Hematopoietic multipotent progenitor cell (in vitro differentiated cells): ENCODE results near the gene TBCB. TPM values are rescaled to one million over a fixed set of nuclear protein-coding genes. Genes with fewer than 3 reads are reported as not detected.
A peak's percentile ranks its signal among the peaks of the same experiment; 100 is the strongest.
"Not testable (repeated sequence)": the region's sequence is repeated elsewhere in the genome, so short reads cannot be mapped to it uniquely, and the experiment has no call there.

Experiments
- DNase-seq, 3 donors: peaks; one replicate each; pipeline ENCODE4 v3.0.0-alpha.2; 2011 to 2015; ENCODE audit warnings: low read depth in 2 of 3, low spot score in 2 of 3
- total RNA-seq: library from RNA; depleted of rRNA; stranded (reverse); fragments of >200 nt; gene quantifications from one replicate; pipeline ENCODE4 v1.2.3, GENCODE V29; 2012

The TBCB gene
- total RNA-seq, 1 donor = 198 TPM

GRCh38 chr19:36134867-36135266 is 19.6 kb downstream of the TBCB start:
- not testable (repeated sequence) for DNase-seq

- DNase-seq = no peak
Measured at GRCh38 chr19:36136964-36137686, 21.9 kb downstream of the TBCB start.

GRCh38 chr19:36139120-36139472 is 23.8 kb downstream of the TBCB start:
- no peak for DNase-seq

GRCh38 chr19:36139473-36140303 is 24.4 kb downstream of the TBCB start, which contains the start of gene CAPNS1:
Gene CAPNS1 (plus strand): TSS chr19:36140066. CDS start chr19:36141012, 946 bp downstream.
- DNase-seq = peak; percentile 83 to 98 (median 97)

- peak; percentile 25 to 71 (median 52) for DNase-seq
Measured at GRCh38 chr19:36140304-36141038, 25.2 kb downstream of the TBCB start.

GRCh38 chr19:36141039-36141927 is 26.0 kb downstream of the TBCB start:
- peak; percentile 80 to 92 (median 87) for DNase-seq

- DNase-seq = no peak
Measured at GRCh38 chr19:36142046-36142445, 26.8 kb downstream of the TBCB start.

- no peak for DNase-seq
Measured at GRCh38 chr19:36142496-36142895, 27.2 kb downstream of the TBCB start.

GRCh38 chr19:36144624-36145023 is 29.4 kb downstream of the TBCB start:
- no peak for DNase-seq

- DNase-seq = no peak
Measured at GRCh38 chr19:36149673-36150406, 34.6 kb downstream of the TBCB start.

GRCh38 chr19:36150586-36150985 is 35.3 kb downstream of the TBCB start:
- no peak for DNase-seq

GRCh38 chr19:36151144-36152018 is 36.1 kb downstream of the TBCB start:
- no peak for DNase-seq

- DNase-seq = no peak
Measured at GRCh38 chr19:36152019-36152351, 36.7 kb downstream of the TBCB start.

GRCh38 chr19:36152352-36153091 is 37.3 kb downstream of the TBCB start, which contains the start of gene COX7A1:
Gene COX7A1 (minus strand): TSS chr19:36152447. CDS start chr19:36152407, 40 bp downstream.
- DNase-seq = peak in 1 of 3 donors; percentile 25

- no peak for DNase-seq
Measured at GRCh38 chr19:36153126-36153525, 37.9 kb downstream of the TBCB start.

- DNase-seq = no peak
Measured at GRCh38 chr19:36160821-36161596, 45.7 kb downstream of the TBCB start.

- no peak for DNase-seq
Measured at GRCh38 chr19:36163813-36164212, 48.5 kb downstream of the TBCB start.
